Measurements from ENCODE around the gene FAAP20. TPM values are rescaled to one million over a fixed set of nuclear protein-coding genes. Genes with fewer than 3 reads are reported as not detected.

Gene FAAP20
- total and polyA plus RNA-seq, 10 of the 15 experiments (the other 5 are each of a cell fraction or from before 2014, with no cell fraction given): 0.79 to 91.8 (median 20.9) TPM

DNA sequence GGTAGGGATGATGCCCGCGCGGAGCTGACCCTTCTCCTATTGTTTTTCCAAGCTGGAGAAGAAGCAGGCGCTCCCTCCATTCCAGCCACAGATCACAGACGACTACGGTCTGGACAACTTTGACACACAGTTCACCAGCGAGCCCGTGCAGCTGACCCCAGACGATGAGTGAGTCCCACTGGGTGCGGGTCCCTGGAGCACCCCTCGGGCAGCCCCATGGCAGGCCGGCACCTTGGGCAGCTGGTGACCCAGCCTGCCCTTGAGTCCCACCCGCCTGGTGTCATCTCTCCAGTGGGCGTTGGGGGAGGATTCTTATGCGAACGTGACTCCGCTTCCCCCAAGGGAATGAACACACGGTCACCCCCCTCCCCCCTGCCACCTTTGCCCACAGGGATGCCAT lies 10.0 kb downstream of the FAAP20 start:
- Histone ChIP-seq H3K9ac (ENCODE audit: control insufficient read depth, insufficient read depth, low read length) (no peak overlapping the region), H2AFZ (ENCODE audit: control insufficient read depth, low read depth, low read length) (no peak overlapping the region), H4K20me1 (ENCODE audit: control insufficient read depth, insufficient read depth) (no peaks in the 10 kb centered on the region), H3K79me2 (ENCODE audit: control insufficient read depth, insufficient read depth, low read length) (no peaks in the 10 kb centered on the region), H3K27me3 (replicated peaks in 1 of 2; ENCODE audit: control insufficient read depth in 2 of 2, insufficient read depth in 2 of 2, low read length in 1 of 2) (no peaks in the 10 kb centered on the region), H3K4me1 (ENCODE audit: control insufficient read depth, insufficient read depth, low read length) (no peaks in the 10 kb centered on the region), H3K9me3 (replicated peaks; ENCODE audit: control insufficient read depth, insufficient read depth, low read length) (no peaks in the 10 kb centered on the region), H3K4me3 (no peak overlapping the region), H3K4me2 (ENCODE audit: control insufficient read depth, insufficient read depth) (no peak overlapping the region), H3K36me3 (ENCODE audit: control insufficient read depth in 2 of 2, insufficient read depth in 2 of 2, low read length in 1 of 2) (no peaks in the 10 kb centered on the region), H3K27ac (ENCODE audit: control insufficient read depth, insufficient read depth) (no peak overlapping the region)
- ChIA-PET POLR2A (no interaction called here), CTCF (no interaction called here), SMC1A (ENCODE audit: uncharacterized antibody, unreplicated experiment) (no interaction called here), RAD21 (ENCODE audit: unreplicated experiment) (no interaction called here)
- no TSS peak for BruUV-seq (replicated peaks)
- in situ Hi-C loops (cut with MboI): no loop called here
- DNase-seq (ENCODE audit: low read depth, low spot score) (no peak), FAIRE-seq (no peak), ATAC-seq (no peak)
- TF ChIP-seq RCOR1 (conservative IDR thresholded peaks at IDR 0.05; ENCODE audit: low read depth, low read length): no peak
- TF ChIP-seq HCFC1 (IDR thresholded peaks at IDR 0.05; ENCODE audit: low read length): no peak
- TF ChIP-seq RAD51 (IDR thresholded peaks at IDR 0.05): no peak
- intact Hi-C loops (cut with micrococcal nuclease; ENCODE audit: unreplicated experiment): no loop called here
- 93% methylated on average over 18 of the region's 18 CpGs for WGBS (ENCODE audit: insufficient coverage, insufficient replicate concordance, low lambda C conversion rate, missing lambda C conversion rate)

- RAD21 ChIA-PET (ENCODE audit: unreplicated experiment): no interaction called here
- intact Hi-C loops (cut with micrococcal nuclease; ENCODE audit: unreplicated experiment) (no loop called here), in situ Hi-C loops (cut with MboI) (no loop called here)
- H3K4me1 ChIP-seq (ENCODE audit: control insufficient read depth, insufficient read depth, low read length): no peaks in the 10 kb centered on the region
- WGBS (ENCODE audit: insufficient coverage, insufficient replicate concordance, low lambda C conversion rate, missing lambda C conversion rate): 77% methylated on average over 15 of the region's 15 CpGs
- CTCF ChIA-PET: no interaction called here
- FAIRE-seq: no peak
- POLR2A ChIA-PET: no interaction called here
- no peaks in the 10 kb centered on the region for H3K79me2 ChIP-seq (ENCODE audit: control insufficient read depth, insufficient read depth, low read length)
- no peak for ATAC-seq
- H3K4me2 ChIP-seq (ENCODE audit: control insufficient read depth, insufficient read depth): no peak overlapping the region
- no peak overlapping the region for H2AFZ ChIP-seq (ENCODE audit: control insufficient read depth, low read depth, low read length)
- H3K27me3 ChIP-seq (replicated peaks in 1 of 2; ENCODE audit: control insufficient read depth in 2 of 2, insufficient read depth in 2 of 2, low read length in 1 of 2): no peaks in the 10 kb centered on the region
- SMC1A ChIA-PET (ENCODE audit: uncharacterized antibody, unreplicated experiment): no interaction called here
- no peaks in the 10 kb centered on the region for H3K9me3 ChIP-seq (replicated peaks; ENCODE audit: control insufficient read depth, insufficient read depth, low read length)
- no peak overlapping the region for H3K4me3 ChIP-seq
- TF ChIP-seq MYC (IDR thresholded peaks at IDR 0.05; ENCODE audit: insufficient read depth, insufficient read length, insufficient replicate concordance, low read length, severe bottlenecking): no peak
- TF ChIP-seq, protein P1, sequence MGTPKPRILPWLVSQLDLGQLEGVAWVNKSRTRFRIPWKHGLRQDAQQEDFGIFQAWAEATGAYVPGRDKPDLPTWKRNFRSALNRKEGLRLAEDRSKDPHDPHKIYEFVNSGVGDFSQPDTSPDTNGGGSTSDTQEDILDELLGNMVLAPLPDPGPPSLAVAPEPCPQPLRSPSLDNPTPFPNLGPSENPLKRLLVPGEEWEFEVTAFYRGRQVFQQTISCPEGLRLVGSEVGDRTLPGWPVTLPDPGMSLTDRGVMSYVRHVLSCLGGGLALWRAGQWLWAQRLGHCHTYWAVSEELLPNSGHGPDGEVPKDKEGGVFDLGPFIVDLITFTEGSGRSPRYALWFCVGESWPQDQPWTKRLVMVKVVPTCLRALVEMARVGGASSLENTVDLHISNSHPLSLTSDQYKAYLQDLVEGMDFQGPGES (IDR thresholded peaks at IDR 0.05): no peak
- TF ChIP-seq IRF4 (IDR thresholded peaks at IDR 0.05; ENCODE audit: low read depth, low read length): no peak
- no peak for TF ChIP-seq YY1 (IDR thresholded peaks at IDR 0.05; ENCODE audit: low read depth, low read length)
- no peak for TF ChIP-seq CBX3 (IDR thresholded peaks at IDR 0.05; ENCODE audit: borderline replicate concordance, low read depth)
- no peaks in the 10 kb centered on the region for H3K36me3 ChIP-seq (ENCODE audit: control insufficient read depth in 2 of 2, insufficient read depth in 2 of 2, low read length in 1 of 2)
- no peak overlapping the region for H3K9ac ChIP-seq (ENCODE audit: control insufficient read depth, insufficient read depth, low read length)
- H4K20me1 ChIP-seq (ENCODE audit: control insufficient read depth, insufficient read depth): no peaks in the 10 kb centered on the region
- no TSS peak for BruUV-seq (replicated peaks)
- no peak for DNase-seq (ENCODE audit: low read depth, low spot score)
- H3K27ac ChIP-seq (ENCODE audit: control insufficient read depth, insufficient read depth): no peak overlapping the region
These were observed 10.6 kb downstream of the FAAP20 start for GRCh38 chr1:2183937-2184334.

Measured in GM12878 (cell line).